HuH-7.5 (cell line): ENCODE data around the gene TNFSF9.
"Not testable (repeated sequence)": the region's sequence is repeated elsewhere in the genome, so short reads cannot be mapped to it uniquely, and the experiment has no call there.

Source experiments
- DNase-seq: peaks from one replicate; pipeline ENCODE4 v3.0.0; 2011; ENCODE audit warnings: low spot score

TNFSF9 gene

GRCh38 chr19:6572217-6572616 is 41.4 kb downstream of the TNFSF9 start:
- DNase-seq, result no peak

- DNase-seq, result no peak
Observed at GRCh38 chr19:6573350-6573749, 42.5 kb downstream of the TNFSF9 start.

- no peak for DNase-seq
Observed at GRCh38 chr19:6576869-6577475, 46.1 kb downstream of the TNFSF9 start.

- DNase-seq, result no peak
Observed at GRCh38 chr19:6577476-6578125, 46.8 kb downstream of the TNFSF9 start.

- no peak for DNase-seq
Observed at GRCh38 chr19:6579450-6580178, 48.8 kb downstream of the TNFSF9 start.

- DNase-seq, result no peak
Observed at GRCh38 chr19:6580313-6580712, 49.5 kb downstream of the TNFSF9 start.

GRCh38 chr19:6582515-6583484 is 52.0 kb downstream of the TNFSF9 start:
- not testable (repeated sequence) for DNase-seq
